Spleen (tissue), 11 donors: Measurements from ENCODE around the gene MED13L. TPM values are rescaled to one million over a fixed set of nuclear protein-coding genes. Genes with fewer than 3 reads are reported as not detected.

ENCODE experiments used
- DNase-seq: peaks from one replicate; pipeline ENCODE4 v3.0.0-alpha.2; 2020
- H3K27ac ChIP-seq, 8 donors: fragments of 200-600 bp; sonication (generic) in 7 of 8; 1 replicate in 4 of 8; 2 replicates in 4 of 8; pipeline versions ENCODE4 v1.5.0 to v1.8.0; 2016 to 2021; ENCODE audit warnings: inconsistent platforms in 4 of 8, mild to moderate bottlenecking in 4 of 8, moderate library complexity in 1 of 8
- H3K27me3 ChIP-seq, 7 donors: fragments of 200-600 bp; sonication (generic) in 6 of 7; replicated peaks in 1 of 7; 1 replicate in 4 of 7; 2 replicates in 3 of 7; pipeline versions ENCODE4 v1.5.0 to v1.8.0; 2016 to 2021; ENCODE audit warnings: inconsistent platforms in 3 of 7, mild to moderate bottlenecking in 1 of 7
- H3K36me3 ChIP-seq, 6 donors: fragments of 200-600 bp; sonication (generic) in 5 of 6; 1 replicate in 4 of 6; 2 replicates in 2 of 6; pipeline versions ENCODE4 v1.5.0 to v1.8.0; 2016 to 2021; ENCODE audit warnings: inconsistent platforms in 2 of 6
- H3K4me1 ChIP-seq, 6 donors: fragments of 200-600 bp; sonication (generic) in 5 of 6; 1 replicate in 3 of 6; 2 replicates in 3 of 6; pipeline versions ENCODE4 v1.5.0 to v1.8.0; 2016 to 2021; ENCODE audit warnings: inconsistent platforms in 3 of 6
- H3K4me3 ChIP-seq, 8 donors: fragments of 200-600 bp; sonication (generic) in 7 of 8; 1 replicate in 4 of 8; 2 replicates in 4 of 8; pipeline versions ENCODE4 v1.5.0 to v1.8.0; 2016 to 2021; ENCODE audit warnings: inconsistent platforms in 4 of 8, mild to moderate bottlenecking in 4 of 8, moderate library complexity in 2 of 8
- H3K9me3 ChIP-seq, 8 donors: fragments of 200-600 bp; sonication (generic) in 7 of 8; 1 replicate in 4 of 8; 2 replicates in 4 of 8; pipeline versions ENCODE4 v1.5.0 to v1.8.0; 2016 to 2021; ENCODE audit warnings: inconsistent platforms in 4 of 8
- CTCF ChIP-seq, 11 experiments: fragments of 200-600 bp in 7 of 11; fragments of 450-650 bp in 4 of 11; sonication (generic) in 4 of 11; IDR thresholded peaks in 8 of 11; conservative IDR thresholded peaks in 3 of 11; 1 replicate in 7 of 11; 2 replicates in 4 of 11; pipeline versions ENCODE4 v1.4.0 to v1.8.0; 2016 to 2021; ENCODE audit warnings: antibody characterized with exemption in 11 of 11, inconsistent platforms in 4 of 11, mild to moderate bottlenecking in 1 of 11
- POLR2A ChIP-seq, 3 donors: fragments of 450-650 bp; IDR thresholded peaks; one replicate each; pipeline ENCODE4 v1.5.1; 2017; ENCODE audit warnings: antibody characterized with exemption in 3 of 3, mild to moderate bottlenecking in 1 of 3
- POLR2AphosphoS5 ChIP-seq, 3 donors: sonication (generic); formaldehyde crosslinking; IDR thresholded peaks; one replicate each; pipeline ENCODE4 v1.5.1; 2017; ENCODE audit warnings: antibody characterized with exemption in 3 of 3
- WGBS, 5 donors: extraction: QIAGEN DNeasy Blood & Tissue Kit in 3 of 5; methylation state at CpG; one replicate each; pipeline versions ENCODE4 v1.1.5 to v1.1.7; 2013 to 2018; 5-methylcytosine and 5-hydroxymethylcytosine counted together
- intact Hi-C: fragments of 100-400 bp; cut with DNase I; formaldehyde crosslinking; loops from one replicate; pipeline ENCODE4 v1.15.0; 2023; ENCODE audit warnings: low total_unique reads
- polyA plus RNA-seq, 3 donors: library from polyadenylated mRNA; stranded (reverse); fragments of 200-250 nt; gene quantifications; one replicate each; pipeline ENCODE4 v1.2.1, GENCODE V29; 2013
- total RNA-seq, 7 donors: library from RNA; depleted of rRNA in 3 of 7; stranded (reverse); fragments of >200 nt in 3 of 7; fragmentation: NEBNext Ultra II Directional in 4 of 7; extraction: Animal tissue kit (Norgen Biotek cat#: 25700) in 4 of 7; gene quantifications; one replicate each; pipeline versions ENCODE4 v1.1.0 to v1.2.1, GENCODE V29; 2016 to 2021
- donor health status: healthy with polysubstance abuse.
- donor health status: DM: no; HTN: no; CAD: no; lungs with moderate emphysema.
- donor health status: DM: no; HTN: no; CAD: no.
- donor health status: Bipolar disorder and iron deficiency.
- donor health status: healthy.
- donor health status: DM: no; HTN: no; CAD: no.
- donor health status: DM: yes; HTN: yes; CAD: no.

MED13L gene
- total and polyA plus RNA-seq, 10 donors = 13.4 to 255 (median 185) TPM

- Histone ChIP-seq H3K27me3 (peaks cover 3 to 69% (median 15%) of the 10 kb centered on the region in 7 donors), H3K27ac (no peak overlapping the region), H3K4me3 (no peak overlapping the region), H3K4me1 (peaks cover 4 to 9% (median 5%) of the 10 kb centered on the region in 6 donors), H3K36me3 (no peaks in the 10 kb centered on the region), H3K9me3 (peaks cover 0 to 15% (median 10%) of the 10 kb centered on the region in 8 donors)
- DNase-seq = no peak
- intact Hi-C loops = no loop called here
- 81 to 93% (median 83%) methylated on average over 3 of the region's 3 CpGs for WGBS, 5 donors
- no peak for TF ChIP-seq POLR2AphosphoS5 (IDR thresholded peaks at IDR 0.05)
- TF ChIP-seq CTCF (IDR thresholded peaks at IDR 0.05 in 8 of 11, conservative IDR thresholded peaks at IDR 0.05 in 3 of 11) = no peak
- TF ChIP-seq POLR2A (IDR thresholded peaks at IDR 0.05) = no peak
These were observed 356.9 kb downstream of the MED13L start for GRCh38 chr12:115920395-115921183.

GRCh38 chr12:115918763-115919162, 358.7 kb downstream of the MED13L start:
- no peak overlapping the region for H3K4me3 ChIP-seq
- no peaks in the 10 kb centered on the region for H3K36me3 ChIP-seq
- no peak overlapping the region for H3K27ac ChIP-seq
- intact Hi-C loops = no loop called here
- DNase-seq = no peak
- no peak for TF ChIP-seq CTCF (IDR thresholded peaks at IDR 0.05 in 8 of 11, conservative IDR thresholded peaks at IDR 0.05 in 3 of 11)
- no peak for TF ChIP-seq POLR2A (IDR thresholded peaks at IDR 0.05)
- no peak for TF ChIP-seq POLR2AphosphoS5 (IDR thresholded peaks at IDR 0.05)
- peaks cover 3 to 71% (median 15%) of the 10 kb centered on the region in 7 donors for H3K27me3 ChIP-seq
- H3K4me1 ChIP-seq = peaks cover 4 to 9% (median 5%) of the 10 kb centered on the region in 6 donors
- 31 to 49% (median 41%) methylated on average over 7 of the region's 7 CpGs for WGBS, 5 donors
- peaks cover 0 to 15% (median 10%) of the 10 kb centered on the region in 8 donors for H3K9me3 ChIP-seq

- peak overlapping the region in 2 of 8 donors; percentile 11 to 49 for H3K4me3 ChIP-seq
- H3K27ac ChIP-seq = no peak overlapping the region
- peaks cover 3 to 72% (median 15%) of the 10 kb centered on the region in 7 donors for H3K27me3 ChIP-seq
- DNase-seq = peak; percentile 91
- peaks cover 4 to 9% (median 5%) of the 10 kb centered on the region in 6 donors for H3K4me1 ChIP-seq
- intact Hi-C loops = loop anchor here (2.0 kb wide), 1 partner anchor 1260 kb away; no protein-coding TSS in a partner anchor
- WGBS, 5 donors = 4 to 19% (median 10%) methylated on average over 30 to 57 of the region's 57 CpGs
- TF ChIP-seq CTCF (IDR thresholded peaks at IDR 0.05 in 8 of 11, conservative IDR thresholded peaks at IDR 0.05 in 3 of 11) (peak; percentile 83 to 97 (median 92)), POLR2AphosphoS5 (IDR thresholded peaks at IDR 0.05) (no peak)
- H3K9me3 ChIP-seq = peaks cover 0 to 4% (median 0%) of the 10 kb centered on the region in 8 donors
- H3K36me3 ChIP-seq = no peaks in the 10 kb centered on the region
These were observed 360.4 kb downstream of the MED13L start for GRCh38 chr12:115916910-115917668.

GRCh38 chr12:115914122-115914521, 363.4 kb downstream of the MED13L start:
- peaks cover 4 to 9% (median 5%) of the 10 kb centered on the region in 6 donors for H3K4me1 ChIP-seq
- H3K9me3 ChIP-seq = peaks cover 0 to 6% (median 0%) of the 10 kb centered on the region in 8 donors
- WGBS, 5 donors = 59 to 77% (median 75%) methylated on average over 5 of the region's 5 CpGs
- H3K27me3 ChIP-seq = peaks cover 3 to 59% (median 15%) of the 10 kb centered on the region in 7 donors
- intact Hi-C loops = no loop called here
- TF ChIP-seq POLR2A (IDR thresholded peaks at IDR 0.05) (no peak), CTCF (IDR thresholded peaks at IDR 0.05 in 8 of 11, conservative IDR thresholded peaks at IDR 0.05 in 3 of 11) (no peak), POLR2AphosphoS5 (IDR thresholded peaks at IDR 0.05) (no peak)
- H3K36me3 ChIP-seq = no peaks in the 10 kb centered on the region
- H3K4me3 ChIP-seq = no peak overlapping the region
- H3K27ac ChIP-seq = no peak overlapping the region
- no peak for DNase-seq
